GM21619 (cell line): Measurements from ENCODE around the gene SLC2A9.

Experiments used
- ATAC-seq: cut with Tn5 transposase; IDR thresholded peaks from one replicate; pipeline ENCODE4 v1.9.1; 2021; ENCODE audit not compliant: unreplicated experiment

The SLC2A9 gene

GRCh38 chr4:10046471-10046870 is 25.2 kb upstream of the SLC2A9 start:
- ATAC-seq = no peak

- ATAC-seq = no peak
These were observed 24.2 kb upstream of the SLC2A9 start for GRCh38 chr4:10045481-10045880.

DNA sequence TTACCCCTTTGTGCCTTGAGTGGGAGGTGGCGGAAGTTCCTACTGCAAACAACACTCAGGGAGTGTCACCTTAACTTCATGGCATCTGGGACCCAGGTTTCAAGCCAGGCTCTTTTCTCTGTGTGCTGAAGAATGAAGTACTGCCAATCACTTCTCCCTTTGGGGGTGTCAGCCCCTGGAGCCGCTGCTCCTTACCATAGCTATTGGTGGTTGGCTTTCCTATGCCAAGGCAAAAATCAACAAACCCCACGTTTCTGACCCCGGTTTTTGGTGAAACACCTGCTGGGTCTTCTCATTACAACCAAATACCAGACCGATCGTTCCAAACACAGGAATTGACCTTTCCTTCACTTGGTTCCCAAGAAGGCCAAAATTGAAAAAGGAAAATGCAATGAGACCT is 19.7 kb upstream of the SLC2A9 start:
- no peak for ATAC-seq

DNA sequence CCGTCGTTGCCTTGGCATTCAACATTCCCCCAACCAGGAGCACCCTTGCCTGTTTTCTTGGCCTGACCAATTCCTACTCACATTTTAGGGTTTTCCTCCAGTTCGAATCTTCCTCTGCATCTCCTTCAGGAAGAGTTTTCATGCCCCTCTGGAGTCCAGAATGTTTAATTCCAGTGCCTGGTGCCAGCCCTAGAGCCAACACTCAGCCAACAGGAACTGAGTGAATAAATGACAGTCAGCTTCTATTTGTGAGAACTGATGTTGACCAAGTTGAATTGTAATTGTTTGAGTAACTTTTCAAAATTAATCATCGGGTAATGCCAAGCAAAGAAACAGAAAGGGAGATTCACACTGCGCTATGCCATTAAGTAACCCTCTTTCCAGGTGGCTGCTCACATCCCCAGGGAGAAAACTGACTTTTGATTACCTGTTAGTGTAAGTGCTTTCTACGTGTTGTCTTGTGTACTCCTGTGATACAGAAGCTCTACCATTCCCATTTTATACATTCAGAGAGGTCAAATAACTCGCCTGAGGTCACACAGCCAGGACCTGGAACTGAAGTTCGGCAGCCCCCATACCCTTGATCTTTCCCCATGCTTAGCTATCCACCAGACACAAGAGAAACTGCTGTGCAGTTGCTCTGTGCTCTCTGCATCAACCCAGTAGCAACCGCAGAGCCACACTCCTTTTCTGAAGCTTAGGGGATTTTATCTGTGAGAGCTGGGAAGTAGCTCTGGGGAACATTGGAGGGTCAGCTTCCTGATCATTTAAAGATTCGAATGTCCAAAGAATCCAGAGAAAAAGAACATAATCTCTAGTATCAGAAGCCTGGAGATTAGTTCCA is 19.0 kb upstream of the SLC2A9 start:
- no peak for ATAC-seq

DNA sequence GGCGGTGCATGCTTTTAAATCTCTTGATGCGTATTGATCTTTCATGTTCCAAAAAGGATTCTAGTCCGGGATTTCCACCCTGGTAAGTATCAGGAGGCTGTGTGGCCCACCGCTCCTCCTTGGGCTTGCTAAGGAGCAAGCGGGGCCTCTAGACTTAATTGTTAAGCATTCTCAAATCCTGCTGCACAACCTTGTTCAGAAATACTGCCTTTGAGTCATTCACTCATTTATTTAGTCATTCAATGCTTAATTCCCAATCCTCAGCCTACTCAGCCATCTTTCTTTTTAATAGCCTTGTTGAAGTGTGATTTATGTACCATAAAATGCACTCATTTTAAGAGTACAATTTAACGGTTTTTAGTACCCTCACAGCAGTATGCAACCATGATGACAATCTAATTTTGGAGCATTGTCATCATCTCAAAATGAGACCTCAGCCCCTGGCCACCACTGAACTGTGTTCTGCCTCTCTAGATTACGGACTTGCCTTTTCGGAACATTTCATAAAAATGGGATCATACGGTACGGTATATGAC is 15.6 kb upstream of the SLC2A9 start:
- no peak for ATAC-seq

DNA sequence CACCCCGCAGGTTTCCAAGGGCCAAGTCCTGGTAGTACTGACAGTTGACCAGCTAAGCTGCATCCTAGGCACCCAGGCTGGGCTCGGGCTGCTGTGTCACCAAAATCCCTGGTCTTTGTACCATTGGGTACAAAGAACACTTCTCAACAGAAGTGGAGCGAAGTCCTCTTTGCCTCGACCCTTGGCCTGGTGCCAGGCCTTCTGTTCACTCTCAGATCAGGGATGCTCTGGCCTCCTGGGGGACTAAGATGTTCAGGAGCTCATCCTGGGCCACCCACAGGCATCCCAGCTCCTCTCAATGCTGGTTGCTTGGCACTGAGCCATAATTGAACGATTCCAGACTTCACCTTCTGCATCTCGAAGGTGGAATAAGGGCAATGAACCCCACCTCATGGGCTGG is 13.8 kb upstream of the SLC2A9 start:
- ATAC-seq = no peak

GRCh38 chr4:10034612-10035104 is 13.4 kb upstream of the SLC2A9 start:
- no peak for ATAC-seq

- ATAC-seq = no peak
These were observed 12.8 kb upstream of the SLC2A9 start for GRCh38 chr4:10034136-10034535.

DNA sequence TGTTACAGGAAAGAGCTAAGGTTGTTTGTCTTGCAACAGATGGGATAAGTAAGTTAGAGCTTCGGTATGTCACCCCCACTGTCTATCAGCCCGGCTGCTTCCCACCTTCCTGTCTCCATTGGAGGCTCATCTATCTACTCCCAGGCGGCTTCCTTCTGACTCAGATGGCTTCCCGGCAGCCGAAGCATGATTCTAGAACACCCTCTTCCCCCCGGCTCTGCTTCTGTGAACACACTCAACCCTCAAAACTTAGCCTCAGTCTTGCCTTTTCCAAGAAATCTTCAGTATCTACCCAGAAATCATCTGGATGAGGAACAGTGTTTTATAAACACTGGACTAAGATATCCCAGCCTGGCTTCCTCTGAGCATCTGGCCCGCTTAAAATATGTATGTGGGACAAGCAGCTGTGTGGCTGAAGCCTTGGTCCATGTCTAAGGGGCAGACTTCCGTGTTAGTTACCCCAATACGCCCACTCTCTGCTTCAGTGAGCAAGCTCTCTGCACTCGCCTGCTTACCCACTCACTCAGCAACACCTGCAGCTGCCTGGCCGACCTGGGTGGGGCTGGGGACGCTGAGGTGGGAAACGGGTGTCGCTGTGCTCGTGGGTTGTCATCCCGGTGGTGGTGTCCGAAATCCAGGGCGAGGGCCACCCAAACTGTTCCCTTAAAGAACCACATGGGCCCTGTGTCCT is 12.0 kb upstream of the SLC2A9 start:
- ATAC-seq = no peak

DNA sequence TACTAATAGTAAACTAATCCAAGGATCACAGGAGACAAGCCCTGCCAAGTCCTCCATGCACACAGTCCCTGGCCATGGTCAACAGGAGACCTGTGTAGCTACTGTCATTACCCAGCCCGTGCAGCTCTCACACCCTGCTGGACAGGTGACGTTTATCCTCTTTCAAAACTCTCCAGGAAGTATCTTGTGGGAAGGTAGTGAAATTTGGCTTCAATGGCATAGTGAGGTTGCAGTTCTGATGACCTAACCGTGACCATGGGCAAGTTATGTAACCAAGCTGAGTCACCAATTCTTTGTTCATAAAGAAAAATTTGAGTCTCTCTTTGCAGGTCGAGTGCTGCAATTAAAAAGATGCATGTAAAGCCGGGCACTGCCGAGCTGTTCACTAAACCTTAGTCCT is 11.3 kb upstream of the SLC2A9 start:
- no peak for ATAC-seq

- ATAC-seq = no peak
These were observed 10.6 kb upstream of the SLC2A9 start for GRCh38 chr4:10031668-10032590.

- ATAC-seq = no peak
These were observed 9.8 kb upstream of the SLC2A9 start for GRCh38 chr4:10030972-10031667.

- no peak for ATAC-seq
These were observed 8.1 kb upstream of the SLC2A9 start for GRCh38 chr4:10029403-10029802.

DNA sequence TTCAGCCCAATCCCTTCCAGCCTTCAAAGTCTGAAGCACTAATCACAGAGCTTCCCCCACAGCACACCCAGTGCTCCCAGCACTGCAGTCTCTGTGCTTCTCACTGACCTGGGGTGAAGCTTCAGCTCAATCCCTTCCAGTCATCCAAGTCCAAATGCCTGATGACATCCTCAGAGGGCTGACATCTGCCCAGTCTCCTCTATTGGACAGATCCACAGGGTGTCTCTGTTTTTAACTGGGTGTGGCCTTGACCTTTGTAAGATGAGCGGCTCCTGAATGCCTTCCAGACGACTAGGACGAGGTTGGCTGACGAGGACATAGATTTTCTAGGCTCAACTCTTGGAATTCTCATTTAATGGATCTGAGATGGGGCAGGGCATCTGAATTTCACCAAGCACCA is 7.6 kb upstream of the SLC2A9 start:
- no peak for ATAC-seq

DNA sequence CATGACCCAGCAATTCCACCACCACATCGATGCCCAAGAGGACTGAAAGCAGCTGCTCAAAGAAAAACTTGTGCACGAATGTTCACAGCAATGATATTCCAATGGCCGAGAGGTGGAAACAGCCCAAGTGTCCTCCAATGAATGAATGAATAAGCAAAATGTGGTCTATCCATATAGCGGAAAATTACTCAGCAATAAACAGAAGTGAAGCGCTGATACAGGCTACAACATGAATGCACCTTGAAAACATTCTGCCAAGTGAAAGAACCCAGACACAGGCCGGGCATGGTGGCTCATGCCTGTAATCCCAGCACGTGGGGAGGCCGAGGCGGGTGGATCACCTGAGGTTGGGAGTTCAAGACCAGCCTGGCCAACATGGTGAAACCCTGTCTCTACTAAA is 5.2 kb upstream of the SLC2A9 start:
- ATAC-seq = no peak

- no peak for ATAC-seq
These were observed 4.0 kb upstream of the SLC2A9 start for GRCh38 chr4:10025230-10025806.

DNA sequence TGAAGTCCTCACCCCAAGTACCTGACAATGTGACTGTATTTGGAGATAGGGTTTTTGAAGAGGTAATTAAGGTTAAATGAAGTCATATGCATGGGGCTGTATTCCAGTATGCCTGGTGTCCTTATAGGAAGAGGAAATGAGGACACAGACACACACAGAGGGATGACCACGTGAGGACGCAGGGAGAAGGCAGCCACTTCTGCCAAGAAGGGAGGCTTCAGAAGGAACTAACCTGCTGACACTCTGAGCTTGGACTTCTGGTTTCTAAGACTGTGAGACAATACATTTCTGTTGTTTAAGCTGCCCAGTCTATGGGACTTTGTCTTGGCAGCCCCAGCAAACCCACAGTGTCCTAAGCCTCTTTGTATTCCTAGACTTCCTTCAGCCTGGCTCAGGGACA is 3.0 kb upstream of the SLC2A9 start:
- ATAC-seq = no peak

DNA sequence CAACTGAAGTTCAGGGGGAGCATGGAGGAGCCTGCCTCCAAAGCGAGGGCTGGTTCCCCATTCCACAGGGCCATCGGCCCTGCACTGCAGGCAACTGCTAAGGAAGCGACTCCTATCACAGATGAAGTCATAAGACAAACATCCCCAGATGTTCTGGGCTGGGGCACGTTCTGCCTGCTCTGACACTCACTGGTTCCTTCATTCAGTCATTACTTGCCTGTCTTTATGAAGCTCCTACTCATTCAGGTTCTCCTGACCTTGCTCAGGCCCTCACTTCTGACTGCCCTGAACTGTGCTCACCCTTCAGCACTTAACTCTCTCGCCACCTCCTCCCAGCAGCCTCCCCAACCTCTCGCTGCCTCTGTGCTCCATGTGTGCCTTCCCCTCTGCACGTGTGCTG is 2.5 kb upstream of the SLC2A9 start:
- ATAC-seq = no peak

DNA sequence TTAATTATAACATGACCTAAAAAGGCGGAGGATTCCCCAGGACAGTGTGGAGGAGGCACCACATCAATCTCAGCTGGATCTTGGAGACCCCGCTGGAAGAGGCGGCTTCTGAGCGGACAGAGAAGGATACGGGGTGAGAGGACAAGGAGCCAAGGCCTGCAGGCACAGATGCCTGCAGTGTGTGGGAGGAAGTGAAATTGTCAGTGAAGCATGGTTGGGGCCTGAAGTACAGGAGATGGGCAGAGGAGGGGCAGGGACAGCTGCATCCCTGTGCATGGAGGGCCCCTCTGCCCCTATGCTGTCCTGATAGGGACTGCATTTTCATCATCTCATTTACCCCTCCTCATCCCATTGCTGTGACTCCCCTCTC is 1.7 kb upstream of the SLC2A9 start:
- no peak for ATAC-seq

GRCh38 chr4:10022346-10023049 is 1.2 kb upstream of the SLC2A9 start:
- no peak for ATAC-seq
